Stimulated activated CD4-positive, alpha-beta T cell treated with anti-CD3 and anti-CD28 coated beads, Interleukin-4, amount 100 ng/mL, for 48 hours (primary cell): Measurements from ENCODE around the gene ANK2.

ENCODE experiments used
- DNase-seq, 2 donors: peaks; one replicate each; pipeline ENCODE4 v3.0.0-alpha.2; 2020; ENCODE audit warnings: low read depth in 2 of 2

Gene ANK2

DNA sequence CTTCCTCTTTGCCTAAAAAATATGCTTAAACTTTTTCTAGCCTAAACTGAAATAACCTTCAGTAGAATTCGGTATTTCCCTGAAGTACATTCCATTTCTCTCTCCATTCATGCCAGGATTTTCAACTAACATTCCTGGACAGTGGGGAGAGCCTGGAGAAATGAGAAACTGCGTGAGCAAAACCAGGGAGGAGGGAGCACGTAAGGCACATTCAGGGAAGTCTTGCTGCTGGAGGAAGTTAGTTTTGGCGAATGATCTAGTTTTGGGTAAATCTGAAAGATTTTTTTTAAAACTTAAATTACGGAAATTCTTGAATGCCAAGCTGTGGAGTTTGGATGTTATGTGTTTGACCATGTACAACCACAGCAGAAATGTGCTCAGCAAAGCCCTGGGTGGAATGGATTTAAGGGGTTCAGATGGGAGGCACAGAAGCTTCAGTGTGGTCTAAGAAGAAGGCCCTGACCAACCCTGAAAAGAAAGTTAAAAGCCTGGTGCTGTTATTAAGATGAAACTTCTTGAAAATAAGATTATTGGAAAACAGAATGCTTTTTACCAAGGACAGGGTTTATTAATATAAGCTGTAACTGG lies 347.8 kb downstream of the ANK2 start:
- DNase-seq = no peak

- DNase-seq = no peak
These were observed 349.1 kb downstream of the ANK2 start for GRCh38 chr4:113398441-113399143.

DNA sequence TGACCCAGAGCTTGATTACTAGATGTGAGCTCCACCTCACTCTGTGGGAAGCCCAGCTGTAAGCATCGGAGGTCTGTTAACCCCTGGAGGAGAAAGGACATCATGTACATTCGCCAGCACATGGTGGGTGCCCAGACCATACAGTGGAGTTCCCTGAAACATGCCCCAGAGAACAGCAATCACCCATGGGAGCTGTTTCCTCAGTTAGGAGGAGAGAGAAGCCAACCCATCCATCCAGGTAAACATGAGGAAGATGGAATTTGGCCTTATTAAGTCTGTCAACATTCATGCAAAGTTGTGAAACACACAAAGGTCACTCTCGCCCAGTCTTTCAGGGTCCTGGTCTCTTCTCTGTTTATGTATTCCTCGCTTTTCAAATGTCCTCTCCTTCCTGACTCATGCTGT lies 354.7 kb downstream of the ANK2 start:
- no peak for DNase-seq

GRCh38 chr4:113404841-113405240 lies 355.4 kb downstream of the ANK2 start:
- no peak for DNase-seq

DNA sequence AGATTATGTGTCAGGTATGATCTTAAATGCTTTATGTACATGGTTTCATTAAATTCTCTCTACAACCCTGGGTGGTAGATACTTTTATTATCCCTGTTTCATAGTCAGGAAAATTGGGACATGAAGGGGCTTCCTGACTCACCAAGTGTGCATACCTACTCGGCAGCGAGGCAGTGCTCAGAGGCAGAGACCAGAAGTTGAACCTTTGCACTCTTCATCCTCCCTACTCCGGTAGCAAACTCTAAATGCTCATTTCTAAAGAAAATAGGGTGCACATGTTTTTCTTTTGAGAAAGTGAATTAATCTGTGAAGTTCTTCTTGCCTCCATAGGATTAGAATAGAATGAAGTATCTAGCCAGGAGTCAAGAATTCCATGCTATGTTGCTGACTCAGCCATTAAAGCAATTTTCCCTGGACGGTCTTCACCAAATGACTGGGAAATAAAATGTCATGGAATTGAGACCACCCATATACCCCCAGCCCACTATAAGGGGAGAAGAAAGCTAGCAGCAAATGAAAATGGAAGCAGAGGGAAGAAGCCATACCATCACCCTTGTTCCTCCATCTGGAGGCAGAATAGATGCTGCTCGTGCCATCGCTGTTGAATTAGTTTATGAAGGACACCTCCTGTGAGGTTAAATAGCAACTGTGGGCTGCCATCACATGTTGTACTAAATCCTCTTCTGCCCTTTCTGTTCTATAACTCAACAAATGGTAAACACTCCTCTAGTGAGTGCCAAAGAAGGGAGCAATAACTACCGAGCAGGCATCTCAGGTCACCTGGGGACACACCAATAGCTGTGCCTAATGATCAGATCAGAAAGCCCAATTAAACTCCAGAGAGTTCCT lies 356.6 kb downstream of the ANK2 start:
- no peak for DNase-seq

DNA sequence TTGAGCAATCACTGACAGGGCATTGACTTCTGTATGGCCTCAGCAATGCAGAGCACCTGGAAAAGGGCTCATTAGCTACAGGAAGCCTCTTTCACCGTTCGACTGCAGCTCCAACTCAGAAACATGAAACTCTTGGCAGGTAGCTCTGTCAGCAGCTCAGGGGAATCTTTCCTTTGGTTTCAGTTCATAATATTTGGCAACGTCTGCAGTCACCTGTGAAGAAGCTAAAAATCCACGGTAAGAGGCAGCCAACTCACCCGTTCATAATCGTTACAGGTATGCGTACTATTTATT lies 357.2 kb downstream of the ANK2 start:
- DNase-seq = no peak

DNA sequence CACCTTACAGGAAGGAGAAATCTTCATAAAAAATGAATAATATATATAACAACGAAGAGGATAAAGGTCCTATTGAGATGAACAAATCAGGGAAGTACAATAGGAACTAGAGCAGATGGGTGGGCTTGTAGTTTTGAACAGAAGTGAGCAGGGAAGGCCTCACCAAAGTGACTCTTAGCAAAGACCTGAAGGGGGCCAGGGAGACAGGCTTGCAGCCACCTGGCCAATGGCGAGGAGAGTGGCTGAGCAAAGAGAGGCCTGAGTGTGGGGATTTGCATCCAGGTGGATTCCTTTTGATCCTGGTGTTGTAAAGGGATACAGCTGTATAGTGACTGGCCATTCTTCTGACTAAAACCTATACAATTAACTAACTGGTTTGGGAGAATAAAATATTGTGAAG lies 358.0 kb downstream of the ANK2 start:
- DNase-seq = no peak

DNA sequence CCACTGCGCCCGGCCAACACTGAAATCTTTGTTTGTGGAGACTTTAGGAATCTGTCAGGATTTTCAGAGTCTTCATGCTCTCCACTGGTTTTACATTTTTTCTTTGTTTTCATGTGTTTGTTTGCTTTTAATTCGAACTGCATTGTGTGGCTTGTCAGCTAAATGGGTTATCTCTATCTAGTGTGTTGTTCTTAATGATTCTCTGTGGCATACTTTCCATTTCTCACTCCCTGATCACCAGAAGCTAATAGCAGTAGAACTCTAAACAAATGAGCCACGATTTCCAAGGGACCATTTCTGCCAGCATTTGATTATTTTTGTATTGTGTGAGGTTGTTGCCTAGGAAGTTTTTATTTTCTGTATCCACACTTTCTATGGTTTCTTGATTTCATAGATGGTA lies 359.7 kb downstream of the ANK2 start:
- DNase-seq = no peak

GRCh38 chr4:113410686-113411085 lies 361.2 kb downstream of the ANK2 start:
- no peak for DNase-seq

- DNase-seq = no peak
These were observed 362.1 kb downstream of the ANK2 start for GRCh38 chr4:113411496-113411938.

DNA sequence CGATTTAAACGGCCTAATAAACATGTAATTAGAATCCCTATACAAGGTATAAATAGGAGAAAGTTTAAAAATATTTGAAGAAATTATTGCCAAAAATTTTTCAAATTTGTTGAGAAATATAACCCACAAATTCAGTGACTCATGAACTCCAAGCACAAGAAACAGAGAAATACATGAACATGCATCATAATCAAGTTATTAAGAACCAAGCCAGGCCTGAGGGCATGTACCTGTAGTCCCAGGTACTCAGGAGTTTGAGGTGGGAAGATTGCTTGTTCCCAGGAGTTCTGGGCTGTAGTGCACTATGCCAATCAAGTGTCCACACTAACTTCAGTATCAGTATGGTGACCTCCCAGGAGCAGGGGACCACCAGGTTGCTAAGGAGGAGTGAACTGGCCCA lies 370.2 kb downstream of the ANK2 start:
- DNase-seq = no peak

DNA sequence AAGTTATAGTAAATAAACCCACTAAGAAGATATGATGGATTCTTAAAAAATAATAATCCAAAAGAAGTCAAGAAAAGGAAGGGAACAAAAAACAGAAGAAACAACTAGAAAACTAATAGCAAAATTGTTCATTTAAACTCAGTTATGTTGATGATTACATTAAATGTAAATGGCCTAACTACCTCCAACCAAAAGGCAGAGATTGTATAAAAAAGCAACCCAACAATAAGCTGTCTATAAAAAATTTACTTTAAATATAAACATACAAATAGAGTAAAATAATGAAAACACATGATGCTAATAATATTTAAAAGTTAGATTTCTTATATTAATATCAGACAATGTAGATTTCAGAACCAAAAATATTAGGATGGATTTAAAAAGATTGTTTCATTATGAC lies 371.5 kb downstream of the ANK2 start:
- DNase-seq = no peak

DNA sequence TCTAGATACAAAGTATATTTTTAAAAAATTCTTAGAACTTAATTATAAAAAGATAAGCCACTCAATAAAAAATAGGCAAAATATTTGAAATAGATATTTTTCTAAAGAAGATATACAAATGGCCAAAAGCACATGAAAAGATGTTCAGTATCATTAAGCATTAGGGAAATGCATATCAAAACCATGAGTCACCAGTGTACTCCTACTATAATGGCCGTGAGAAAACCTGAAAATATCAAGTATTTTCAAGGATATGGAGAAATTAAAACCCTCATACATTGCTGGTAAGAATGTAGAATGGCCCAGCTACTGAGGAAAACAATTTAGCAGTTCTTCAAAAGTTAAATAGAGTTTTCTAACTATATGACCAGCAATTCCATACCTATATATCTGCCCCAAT lies 374.2 kb downstream of the ANK2 start:
- no peak for DNase-seq

DNA sequence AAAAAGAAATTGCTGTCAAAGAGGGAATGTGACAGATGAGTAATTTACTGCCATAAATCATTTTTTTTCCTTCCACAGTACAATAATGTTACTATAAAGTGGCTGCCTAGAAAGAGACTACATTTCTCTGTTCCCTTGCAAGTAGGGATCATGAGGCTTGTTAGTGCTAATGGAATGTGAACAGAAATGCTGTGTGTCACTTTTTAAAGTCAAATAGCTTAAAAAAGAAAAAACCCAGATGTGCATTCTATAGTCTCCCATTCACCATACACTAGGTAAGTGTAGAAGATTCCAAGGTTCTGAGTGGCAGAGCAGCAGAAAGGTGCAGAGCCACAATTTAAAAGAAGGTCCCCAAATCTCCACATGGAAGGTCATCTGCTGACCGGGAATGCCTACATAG lies 383.7 kb downstream of the ANK2 start:
- DNase-seq = no peak
